K562 (cell line): Measurements from ENCODE around the gene FASTK. TPM values are rescaled to one million over a fixed set of nuclear protein-coding genes. Genes with fewer than 3 reads are reported as not detected.
A peak's percentile ranks its signal among the peaks of the same experiment; 100 is the strongest.
"Not testable (repeated sequence)": the region's sequence is repeated elsewhere in the genome, so short reads cannot be mapped to it uniquely, and the experiment has no call there.

ENCODE experiments used
- CBFA2T2 ChIP-seq: fragments of 450-650 bp; conservative IDR thresholded peaks from 2 replicates; pipeline ENCODE4 v1.6.1; 2017; ENCODE audit warnings: mild to moderate bottlenecking
- DPF2 ChIP-seq: fragments of 450-650 bp; IDR thresholded peaks from 2 replicates; pipeline ENCODE4 v1.6.1; 2016
- HIVEP1 ChIP-seq: fragments of 250-450 bp; sonication (Bioruptor Pico); IDR thresholded peaks from 2 replicates; pipeline ENCODE4 v1.4.0; 2020; ENCODE audit warnings: mild to moderate bottlenecking
- HMG20A ChIP-seq: fragments of 450-650 bp; formaldehyde crosslinking; conservative IDR thresholded peaks from 2 replicates; pipeline ENCODE4 v1.4.0; 2020; ENCODE audit warnings: mild to moderate bottlenecking, mixed read lengths
- JUND ChIP-seq, 2 experiments: IDR thresholded peaks; 2 replicates in 1 of 2; 3 replicates in 1 of 2; pipeline ENCODE4 v1.6.1; 2011; ENCODE audit warnings: borderline replicate concordance in 2 of 2, low read depth in 2 of 2, low read length in 2 of 2, improper control_type of control experiment in 1 of 2, missing biosample characterization in 1 of 2, missing genetic modification characterization in 1 of 2, missing genetic modification reagents in 1 of 2
- MYC ChIP-seq, 2 experiments: fragments of 250-450 bp in 1 of 2; sonication (Bioruptor Pico) in 1 of 2; IDR thresholded peaks; 2 replicates each; pipeline versions ENCODE4 v1.5.1 to v1.6.1; 2012 to 2021; ENCODE audit warnings: low read depth in 2 of 2, borderline replicate concordance in 1 of 2, improper control_type of control experiment in 1 of 2, low read length in 1 of 2, mild to moderate bottlenecking in 1 of 2, moderate library complexity in 1 of 2
- NFIC ChIP-seq: fragments of 450-650 bp; IDR thresholded peaks from 2 replicates; pipeline ENCODE4 v1.6.1; 2017; ENCODE audit warnings: mild to moderate bottlenecking, inconsistent platforms
- PTTG1 ChIP-seq: fragments of 450-650 bp; IDR thresholded peaks from 2 replicates; pipeline ENCODE4 v1.6.1; 2016; ENCODE audit warnings: low read depth, mild to moderate bottlenecking, missing genetic modification characterization, missing compliant biosample characterization
- RBFOX2 ChIP-seq: fragments of 200-400 bp; formaldehyde crosslinking; IDR thresholded peaks from 2 replicates; pipeline ENCODE4 v1.6.1; 2017; ENCODE audit warnings: low read depth, mild to moderate bottlenecking, low read length, moderate library complexity
- ZBTB33 ChIP-seq: sonication (generic); formaldehyde crosslinking; IDR thresholded peaks from 2 replicates; pipeline ENCODE4 v1.8.1; 2023; ENCODE audit warnings: mild to moderate bottlenecking, missing genetic modification reagents
- polyA plus RNA-seq, 8 experiments: library from polyadenylated mRNA; depleted of rRNA in 4 of 8; stranded (reverse) in 5 of 8; unstranded in 3 of 8; fragments of >200 nt; fragmentation: Nextera tagmentation in 2 of 8; fragmentation: Illumina TruSeq in 1 of 8; extraction: Ambion mirVana in 2 of 8; extraction: Trizol in 1 of 8; gene quantifications; 2 replicates each; pipeline versions ENCODE4 v1.2.1 to v1.2.3, GENCODE V29; 2011 to 2014; ENCODE audit warnings: inconsistent platforms in 1 of 8, missing spikeins in 1 of 8
- total RNA-seq, 7 experiments: library from RNA; depleted of rRNA in 6 of 7; stranded (reverse); fragments of >200 nt in 6 of 7; fragmentation: Illumina TruSeq in 2 of 7; extraction: Trizol in 2 of 7; gene quantifications; 2 replicates each; pipeline versions ENCODE4 v1.2.1 to v1.2.3, GENCODE V29; 2011 to 2021; ENCODE audit warnings: low replicate concordance in 1 of 7
- TF ChIP-seq, protein P1 (sequence below), 2 experiments: fragments of 450-650 bp; formaldehyde crosslinking in 1 of 2; IDR thresholded peaks; 2 replicates each; pipeline versions ENCODE4 v1.4.0 to v1.6.1; 2014 to 2020; ENCODE audit warnings: mild to moderate bottlenecking in 2 of 2, borderline replicate concordance in 1 of 2, low read depth in 1 of 2
- TF ChIP-seq, protein P2 (sequence below): fragments of 250-450 bp; sonication (Bioruptor Pico); IDR thresholded peaks from 2 replicates; pipeline ENCODE4 v1.5.0; 2022; ENCODE audit warnings: mild to moderate bottlenecking

The FASTK gene
- total and polyA plus RNA-seq, 9 of the 15 experiments (the other 6 are each of a cell fraction or from before 2014, with no cell fraction given): 0.51 to 150 (median 48.2) TPM

- TF ChIP-seq HIVEP1 (CRISPR knock-in tag) (peak; percentile 94), NFIC (peak; percentile 65), DPF2 (peak; percentile 81), ZBTB33 (CRISPR knock-in tag) (0 out of 2 replicates have a peak, but pooled peaks have one; percentile 33), JUND (IDR thresholded peaks at IDR 0.05; ENCODE audit: borderline replicate concordance, low read depth, low read length) (peak; percentile 7; the same call in 1 of the 2 replicates), JUND (tag; IDR thresholded peaks at IDR 0.05; ENCODE audit: borderline replicate concordance, low read depth, low read length) (peak; percentile 82; the same call in 2 of the 3 replicates), HMG20A (CRISPR knock-in tag) (0 out of 2 replicates have a peak, but pooled peaks have one; percentile 15), PTTG1 (tag) (peak; percentile 95), CBFA2T2 (peak; percentile 82), RBFOX2 (peak; percentile 37; the same call in 1 of the 2 replicates), MYC (IDR thresholded peaks at IDR 0.05; ENCODE audit: low read depth, low read length) (peak; percentile 45; the same call in 1 of the 2 replicates), MYC (CRISPR knock-in tag; IDR thresholded peaks at IDR 0.05; ENCODE audit: borderline replicate concordance, low read depth) (peak; percentile 92; the same call in 1 of the 2 replicates)
- TF ChIP-seq, protein P1, sequence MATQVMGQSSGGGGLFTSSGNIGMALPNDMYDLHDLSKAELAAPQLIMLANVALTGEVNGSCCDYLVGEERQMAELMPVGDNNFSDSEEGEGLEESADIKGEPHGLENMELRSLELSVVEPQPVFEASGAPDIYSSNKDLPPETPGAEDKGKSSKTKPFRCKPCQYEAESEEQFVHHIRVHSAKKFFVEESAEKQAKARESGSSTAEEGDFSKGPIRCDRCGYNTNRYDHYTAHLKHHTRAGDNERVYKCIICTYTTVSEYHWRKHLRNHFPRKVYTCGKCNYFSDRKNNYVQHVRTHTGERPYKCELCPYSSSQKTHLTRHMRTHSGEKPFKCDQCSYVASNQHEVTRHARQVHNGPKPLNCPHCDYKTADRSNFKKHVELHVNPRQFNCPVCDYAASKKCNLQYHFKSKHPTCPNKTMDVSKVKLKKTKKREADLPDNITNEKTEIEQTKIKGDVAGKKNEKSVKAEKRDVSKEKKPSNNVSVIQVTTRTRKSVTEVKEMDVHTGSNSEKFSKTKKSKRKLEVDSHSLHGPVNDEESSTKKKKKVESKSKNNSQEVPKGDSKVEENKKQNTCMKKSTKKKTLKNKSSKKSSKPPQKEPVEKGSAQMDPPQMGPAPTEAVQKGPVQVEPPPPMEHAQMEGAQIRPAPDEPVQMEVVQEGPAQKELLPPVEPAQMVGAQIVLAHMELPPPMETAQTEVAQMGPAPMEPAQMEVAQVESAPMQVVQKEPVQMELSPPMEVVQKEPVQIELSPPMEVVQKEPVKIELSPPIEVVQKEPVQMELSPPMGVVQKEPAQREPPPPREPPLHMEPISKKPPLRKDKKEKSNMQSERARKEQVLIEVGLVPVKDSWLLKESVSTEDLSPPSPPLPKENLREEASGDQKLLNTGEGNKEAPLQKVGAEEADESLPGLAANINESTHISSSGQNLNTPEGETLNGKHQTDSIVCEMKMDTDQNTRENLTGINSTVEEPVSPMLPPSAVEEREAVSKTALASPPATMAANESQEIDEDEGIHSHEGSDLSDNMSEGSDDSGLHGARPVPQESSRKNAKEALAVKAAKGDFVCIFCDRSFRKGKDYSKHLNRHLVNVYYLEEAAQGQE (IDR thresholded peaks at IDR 0.05; ENCODE audit: borderline replicate concordance): not testable (repeated sequence)
- TF ChIP-seq, protein P1 (CRISPR knock-in tag; IDR thresholded peaks at IDR 0.05; ENCODE audit: low read depth): peak; percentile 28; the same call in 1 of the 2 replicates
- TF ChIP-seq, protein P2, sequence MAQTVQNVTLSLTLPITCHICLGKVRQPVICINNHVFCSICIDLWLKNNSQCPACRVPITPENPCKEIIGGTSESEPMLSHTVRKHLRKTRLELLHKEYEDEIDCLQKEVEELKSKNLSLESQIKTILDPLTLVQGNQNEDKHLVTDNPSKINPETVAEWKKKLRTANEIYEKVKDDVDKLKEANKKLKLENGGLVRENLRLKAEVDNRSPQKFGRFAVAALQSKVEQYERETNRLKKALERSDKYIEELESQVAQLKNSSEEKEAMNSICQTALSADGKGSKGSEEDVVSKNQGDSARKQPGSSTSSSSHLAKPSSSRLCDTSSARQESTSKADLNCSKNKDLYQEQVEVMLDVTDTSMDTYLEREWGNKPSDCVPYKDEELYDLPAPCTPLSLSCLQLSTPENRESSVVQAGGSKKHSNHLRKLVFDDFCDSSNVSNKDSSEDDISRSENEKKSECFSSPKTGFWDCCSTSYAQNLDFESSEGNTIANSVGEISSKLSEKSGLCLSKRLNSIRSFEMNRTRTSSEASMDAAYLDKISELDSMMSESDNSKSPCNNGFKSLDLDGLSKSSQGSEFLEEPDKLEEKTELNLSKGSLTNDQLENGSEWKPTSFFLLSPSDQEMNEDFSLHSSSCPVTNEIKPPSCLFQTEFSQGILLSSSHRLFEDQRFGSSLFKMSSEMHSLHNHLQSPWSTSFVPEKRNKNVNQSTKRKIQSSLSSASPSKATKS (CRISPR knock-in tag): peak; percentile 78; the same call in 1 of the 2 replicates
These were observed 53.6 kb downstream of the FASTK start (continued) for GRCh38 chr7:151026771-151027727.
